GM21529 (cell line): ENCODE results near the gene SBNO2.
"Not testable (repeated sequence)": the region's sequence is repeated elsewhere in the genome, so short reads cannot be mapped to it uniquely, and the experiment has no call there.

Experiments used
- ATAC-seq: cut with Tn5 transposase; IDR thresholded peaks from one replicate; pipeline ENCODE4 v1.9.1; 2021; ENCODE audit not compliant: unreplicated experiment

Gene SBNO2

DNA sequence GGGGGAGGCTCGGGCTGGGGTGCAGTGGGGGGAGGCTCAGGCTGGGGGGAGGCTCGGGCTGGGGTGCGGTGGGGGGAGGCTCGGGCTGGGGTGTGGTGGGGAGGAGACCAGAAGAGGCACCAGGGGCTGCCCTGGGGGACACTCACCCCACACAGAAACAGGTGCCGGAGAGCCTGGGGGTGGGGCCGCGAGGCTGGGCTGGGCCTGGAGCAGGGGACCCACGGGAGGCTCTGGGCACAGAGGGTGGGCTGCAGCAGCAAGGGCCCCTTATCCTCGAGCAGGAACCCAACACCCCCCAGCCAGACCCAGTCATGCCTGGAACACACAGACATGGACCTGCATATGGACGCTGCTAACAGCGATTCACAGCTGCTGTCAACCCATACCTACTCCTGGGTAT is 35.9 kb downstream of the SBNO2 start:
- no peak for ATAC-seq

- ATAC-seq = no peak
Measured at GRCh38 chr19:1136621-1137317, 37.3 kb downstream of the SBNO2 start.

- no peak for ATAC-seq
Measured at GRCh38 chr19:1136201-1136600, 37.9 kb downstream of the SBNO2 start.

- ATAC-seq = no peak
Measured at GRCh38 chr19:1135454-1135853, 38.6 kb downstream of the SBNO2 start.

DNA sequence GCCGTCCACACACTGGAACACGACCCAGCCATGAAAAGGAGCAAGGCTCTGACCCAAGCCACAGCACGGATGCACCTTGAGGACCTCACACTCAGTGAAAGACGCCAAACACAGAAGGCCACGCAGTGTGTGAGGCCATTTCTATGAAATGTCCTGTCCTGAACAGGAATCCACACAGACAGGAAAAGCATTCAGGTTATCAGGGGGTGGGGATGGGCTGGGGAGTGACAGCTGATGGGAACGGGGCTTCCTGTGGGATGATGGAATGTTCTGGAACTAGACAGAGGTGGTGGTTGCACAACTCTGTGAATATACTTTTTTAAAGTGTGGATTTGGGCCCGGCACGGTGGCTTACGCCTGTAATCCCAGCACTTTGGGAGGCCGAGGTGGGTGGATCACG is 39.6 kb downstream of the SBNO2 start:
- no peak for ATAC-seq

DNA sequence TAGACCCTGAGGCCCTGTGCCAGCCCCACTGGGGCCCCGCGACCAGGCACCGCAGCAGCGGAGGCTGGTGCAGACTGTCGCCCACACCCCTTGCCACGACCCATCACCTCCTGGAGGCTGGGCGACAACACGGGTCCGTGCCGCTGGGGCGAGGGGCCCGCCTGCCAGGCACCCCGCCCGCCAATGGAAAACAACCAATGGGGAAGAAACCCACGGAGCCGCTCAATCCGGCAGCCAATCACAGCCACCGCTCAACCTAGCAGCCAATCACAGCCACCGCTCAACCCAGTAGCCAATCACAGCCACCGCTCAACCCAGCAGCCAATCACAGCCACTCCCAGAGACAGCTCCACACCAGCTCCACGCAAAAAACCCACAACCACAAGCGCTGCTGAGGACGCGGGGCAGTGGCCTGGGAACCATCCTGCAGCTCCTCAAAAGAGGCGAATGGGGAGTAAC is 40.6 kb downstream of the SBNO2 start:
- ATAC-seq = peak; percentile 64

GRCh38 chr19:1132552-1133383 is 41.3 kb downstream of the SBNO2 start:
- peak; percentile 9 for ATAC-seq

GRCh38 chr19:1131718-1132551 is 42.1 kb downstream of the SBNO2 start:
- peak; percentile 40 for ATAC-seq

GRCh38 chr19:1130771-1131717 is 43.0 kb downstream of the SBNO2 start:
- no peak for ATAC-seq

GRCh38 chr19:1129535-1129934 is 44.5 kb downstream of the SBNO2 start:
- no peak for ATAC-seq

GRCh38 chr19:1129084-1129483 is 45.0 kb downstream of the SBNO2 start:
- ATAC-seq = not testable (repeated sequence)

GRCh38 chr19:1128106-1128505 is 46.0 kb downstream of the SBNO2 start:
- ATAC-seq = no peak

DNA sequence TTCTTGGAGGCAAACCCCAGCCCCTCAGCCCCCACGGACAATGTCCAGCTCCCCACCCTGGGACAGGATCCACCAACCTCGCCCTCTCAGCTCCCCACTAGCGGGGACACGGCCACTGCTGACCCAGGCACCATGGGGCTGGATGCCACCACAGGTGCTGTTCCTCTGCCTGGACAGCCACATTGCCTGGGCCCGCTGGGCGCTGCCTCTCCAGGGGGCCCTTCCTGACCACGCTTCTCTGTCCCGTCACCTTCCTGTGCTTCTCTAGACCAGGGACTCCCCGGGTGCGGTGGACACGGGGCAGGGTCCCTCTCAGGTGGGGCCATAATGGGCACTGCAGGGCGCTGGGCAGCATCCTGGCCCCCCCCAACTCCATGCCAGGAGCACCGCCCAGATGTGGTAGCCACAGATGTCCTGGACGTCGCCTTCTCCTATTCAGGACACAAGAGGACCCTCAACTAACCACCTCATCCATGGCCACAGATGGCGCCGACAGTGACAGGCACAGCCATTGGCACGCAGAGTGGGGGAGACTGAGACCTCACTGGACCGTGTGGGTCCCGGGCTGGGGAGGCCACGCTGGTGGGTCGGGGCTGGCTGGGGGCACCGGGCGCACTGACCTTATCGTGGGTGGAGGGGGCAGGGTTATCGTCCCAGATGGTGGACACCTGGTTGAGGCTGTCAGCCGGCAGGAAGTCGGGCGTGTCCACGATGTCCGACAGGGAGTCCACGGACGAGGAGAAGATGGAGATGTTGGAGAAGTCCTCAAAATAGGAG is 46.9 kb downstream of the SBNO2 start:
- no peak for ATAC-seq

DNA sequence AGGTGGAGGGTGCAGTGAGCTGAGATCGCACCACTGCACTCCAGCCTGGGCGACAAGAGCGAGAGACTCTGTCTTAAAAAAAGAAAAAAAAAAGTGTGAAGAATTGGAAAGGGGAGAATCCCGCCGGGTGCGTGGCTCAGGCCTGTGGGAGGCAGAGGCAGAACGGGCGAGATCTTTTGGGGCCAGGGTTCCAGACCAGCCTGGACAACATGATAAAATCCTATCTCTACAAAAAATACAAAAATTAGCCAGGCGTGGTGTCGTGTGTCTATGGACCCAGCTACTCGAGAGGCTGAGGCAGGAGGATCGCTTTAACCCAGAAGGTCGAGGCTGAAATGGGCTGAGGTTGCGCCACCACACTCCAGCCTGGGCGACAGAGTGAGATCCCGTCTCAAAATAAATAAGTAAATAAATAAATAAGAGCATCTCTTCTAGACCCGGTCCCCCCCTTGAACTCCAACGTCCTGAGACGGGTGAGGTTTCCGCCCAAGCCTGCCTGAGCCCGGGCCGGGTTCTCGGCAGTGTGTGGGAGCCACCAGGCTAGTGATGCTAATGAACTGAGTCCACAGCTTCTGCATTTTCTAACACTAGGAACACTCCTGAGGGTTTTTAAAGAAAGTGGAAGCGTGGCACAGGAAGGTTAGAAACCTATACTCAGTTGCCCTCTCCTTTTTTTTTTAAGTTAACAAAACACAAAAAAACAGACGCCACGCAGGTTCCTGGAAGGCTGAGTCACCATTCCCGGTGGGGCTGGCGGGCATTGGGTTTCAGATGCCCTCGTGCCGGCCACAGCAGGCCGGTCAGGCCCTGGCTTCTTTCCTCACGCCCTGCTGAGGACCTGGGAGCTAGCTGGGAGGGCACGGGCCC is 48.2 kb downstream of the SBNO2 start:
- no peak for ATAC-seq

DNA sequence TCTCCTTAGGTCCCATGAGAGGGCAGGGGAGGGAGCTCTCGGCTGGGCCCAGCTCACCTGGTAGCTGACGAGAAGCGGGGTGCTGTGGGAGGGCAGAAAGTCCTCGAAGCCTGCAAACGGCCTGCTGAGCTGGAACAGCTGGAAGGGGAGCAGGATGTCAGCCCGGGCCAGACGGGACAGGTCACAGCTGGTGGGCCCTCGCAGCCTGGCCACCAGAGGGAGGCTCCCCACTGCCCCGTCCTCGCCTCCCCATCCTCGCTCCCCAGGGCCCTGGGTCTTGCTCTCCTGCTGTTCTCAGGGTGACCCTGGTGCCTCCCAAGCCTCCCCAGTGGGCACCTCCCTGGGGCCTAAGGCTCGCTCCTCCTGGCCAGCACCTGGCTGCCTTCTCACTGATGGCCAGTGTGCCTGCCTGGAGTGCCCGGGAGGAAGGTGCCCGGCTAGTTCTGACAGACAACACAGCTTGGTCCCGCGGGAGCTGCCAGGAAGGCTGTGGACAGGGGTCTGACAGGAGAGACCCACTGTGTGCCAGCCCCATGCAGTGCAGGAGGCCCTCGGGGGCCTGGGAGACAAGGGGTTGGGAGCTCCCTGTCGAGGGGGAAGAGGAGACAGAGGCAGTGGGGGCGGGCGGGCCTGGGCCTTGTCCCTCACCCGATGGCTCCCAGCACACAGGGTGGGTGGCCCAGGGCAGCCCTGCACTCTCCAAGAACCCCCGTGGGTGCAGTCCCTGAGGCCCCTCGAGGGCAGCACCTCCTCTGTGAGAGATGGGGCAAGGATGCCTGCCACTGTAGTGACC is 50.0 kb downstream of the SBNO2 start:
- no peak for ATAC-seq

GRCh38 chr19:1123381-1123780 is 50.7 kb downstream of the SBNO2 start:
- no peak for ATAC-seq

DNA sequence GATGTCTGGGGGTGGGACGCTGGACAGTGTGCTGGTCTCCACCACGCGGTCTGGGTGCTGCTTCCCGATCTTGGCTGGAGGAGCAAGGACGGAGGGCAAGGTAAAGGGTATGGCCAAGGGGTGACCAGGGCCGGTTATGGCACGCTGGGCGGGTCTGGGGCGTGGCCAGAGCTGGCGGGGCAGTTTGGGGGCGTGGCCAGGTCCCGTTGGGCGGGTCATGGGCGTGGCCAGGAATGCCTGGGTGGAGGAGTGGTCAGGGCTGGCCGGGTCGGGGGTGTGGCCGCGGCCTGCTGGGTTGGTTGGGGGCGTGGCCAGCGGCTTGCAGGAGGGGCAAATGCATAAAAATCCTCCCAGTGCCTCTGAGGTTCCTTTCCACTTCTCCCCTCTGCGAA is 51.1 kb downstream of the SBNO2 start:
- ATAC-seq = no peak
